K562 (cell line): ENCODE data around the gene MAP3K12. TPM values are rescaled to one million over a fixed set of nuclear protein-coding genes. Genes with fewer than 3 reads are reported as not detected.

ENCODE experiments used
- BRD9 ChIP-seq: fragments of 450-650 bp; IDR thresholded peaks from 2 replicates; pipeline ENCODE4 v1.6.1; 2018; ENCODE audit warnings: low read depth; ENCODE audit not compliant: partially characterized antibody
- KAT7 ChIP-seq: sonication (generic); formaldehyde crosslinking; IDR thresholded peaks from 2 replicates; pipeline ENCODE4 v1.8.0; 2022; ENCODE audit warnings: missing genetic modification reagents, mild to moderate bottlenecking, borderline replicate concordance
- KLF1 ChIP-seq: fragments of 450-650 bp; IDR thresholded peaks from 2 replicates; pipeline ENCODE4 v1.6.1; 2016; ENCODE audit warnings: missing genetic modification characterization, missing compliant biosample characterization
- LCOR ChIP-seq: sonication (generic); formaldehyde crosslinking; IDR thresholded peaks from 2 replicates; pipeline ENCODE4 v1.8.0; 2022; ENCODE audit warnings: mild to moderate bottlenecking, missing genetic modification reagents
- NEUROD1 ChIP-seq: fragments of 150-350 bp; IDR thresholded peaks from 2 replicates; pipeline ENCODE4 v1.6.1; 2014; ENCODE audit warnings: borderline replicate concordance, low read length, low read depth; ENCODE audit not compliant: partially characterized antibody
- RBM15 ChIP-seq: fragments of 200-400 bp; formaldehyde crosslinking; IDR thresholded peaks from 2 replicates; pipeline ENCODE4 v1.6.1; 2018; ENCODE audit warnings: mild to moderate bottlenecking, low read length, moderate library complexity; ENCODE audit not compliant: insufficient read depth
- RFX7 ChIP-seq: fragments of 250-450 bp; sonication (Bioruptor Pico); IDR thresholded peaks from 2 replicates; pipeline ENCODE4 v1.5.1; 2021; ENCODE audit warnings: mild to moderate bottlenecking
- YBX1 ChIP-seq: fragments of 450-650 bp; IDR thresholded peaks from 2 replicates; pipeline ENCODE4 v1.7.1; 2016; ENCODE audit warnings: mild to moderate bottlenecking
- ZNF184 ChIP-seq: sonication (generic); formaldehyde crosslinking; IDR thresholded peaks from 2 replicates; pipeline ENCODE4 v1.5.0; 2020; ENCODE audit warnings: missing genetic modification reagents
- ZNF232 ChIP-seq: sonication (generic); formaldehyde crosslinking; IDR thresholded peaks from 2 replicates; pipeline ENCODE4 v1.8.0; 2022; ENCODE audit warnings: mild to moderate bottlenecking, missing genetic modification reagents
- polyA plus RNA-seq, 8 experiments: library from polyadenylated mRNA; depleted of rRNA in 4 of 8; stranded (reverse) in 5 of 8; unstranded in 3 of 8; fragments of >200 nt; fragmentation: Nextera tagmentation in 2 of 8; fragmentation: Illumina TruSeq in 1 of 8; extraction: Ambion mirVana in 2 of 8; extraction: Trizol in 1 of 8; gene quantifications; 2 replicates each; pipeline versions ENCODE4 v1.2.1 to v1.2.3, GENCODE V29; 2011 to 2014; ENCODE audit warnings: inconsistent platforms in 1 of 8, missing spikeins in 1 of 8
- total RNA-seq, 7 experiments: library from RNA; depleted of rRNA in 6 of 7; stranded (reverse); fragments of >200 nt in 6 of 7; fragmentation: Illumina TruSeq in 2 of 7; extraction: Trizol in 2 of 7; gene quantifications; 2 replicates each; pipeline versions ENCODE4 v1.2.1 to v1.2.3, GENCODE V29; 2011 to 2021; ENCODE audit warnings: low replicate concordance in 1 of 7
- TF ChIP-seq, protein P1 (sequence below), 2 experiments: fragments of 450-650 bp; formaldehyde crosslinking in 1 of 2; IDR thresholded peaks; 2 replicates each; pipeline versions ENCODE4 v1.4.0 to v1.6.1; 2014 to 2020; ENCODE audit warnings: mild to moderate bottlenecking in 2 of 2, borderline replicate concordance in 1 of 2, low read depth in 1 of 2
- TF ChIP-seq, protein P2 (sequence below): sonication (generic); formaldehyde crosslinking; IDR thresholded peaks from 2 replicates; pipeline ENCODE4 v1.8.1; 2023; ENCODE audit warnings: mild to moderate bottlenecking, missing genetic modification reagents
- TF ChIP-seq, protein P3 (sequence below): sonication (generic); formaldehyde crosslinking; IDR thresholded peaks from 2 replicates; pipeline ENCODE4 v1.8.0; 2022; ENCODE audit warnings: mild to moderate bottlenecking, missing genetic modification reagents

Gene MAP3K12
- total and polyA plus RNA-seq, 9 of the 15 experiments (the other 6 are each of a cell fraction or from before 2014, with no cell fraction given): 0.10 to 2.4 (median 1.6) TPM

DNA sequence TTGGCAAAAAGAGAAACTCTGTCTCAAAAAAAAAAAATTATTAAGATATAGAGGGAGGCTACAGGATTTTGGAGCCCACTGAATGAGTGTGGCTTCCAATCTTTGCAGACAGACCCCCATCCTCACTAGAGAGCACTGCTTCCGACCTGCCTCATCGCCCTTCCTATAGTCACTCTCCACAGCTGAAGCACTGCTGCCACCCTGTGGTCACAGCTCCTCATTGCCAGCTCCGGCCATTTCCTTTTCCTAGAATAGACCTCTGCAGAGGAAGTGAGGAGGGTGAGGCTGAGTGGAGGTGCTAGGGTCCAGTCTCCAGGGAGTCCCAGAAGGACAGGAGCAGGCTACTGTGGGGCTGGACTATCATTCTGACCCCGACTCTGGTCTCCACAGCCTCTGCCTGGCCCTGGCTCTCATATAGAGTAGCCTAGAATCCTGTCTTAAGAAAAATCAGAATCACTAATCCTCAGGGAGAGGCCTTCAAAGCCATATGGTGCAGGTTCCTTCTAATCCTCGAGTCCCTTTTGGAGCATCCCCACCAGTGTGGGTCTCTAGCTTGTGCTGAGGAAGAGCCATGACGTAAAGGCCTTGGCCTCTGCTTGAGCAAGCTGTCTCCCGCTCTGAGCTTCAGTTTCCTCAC is 9.4 kb upstream of the MAP3K12 start (continued):
- TF ChIP-seq, protein P1, sequence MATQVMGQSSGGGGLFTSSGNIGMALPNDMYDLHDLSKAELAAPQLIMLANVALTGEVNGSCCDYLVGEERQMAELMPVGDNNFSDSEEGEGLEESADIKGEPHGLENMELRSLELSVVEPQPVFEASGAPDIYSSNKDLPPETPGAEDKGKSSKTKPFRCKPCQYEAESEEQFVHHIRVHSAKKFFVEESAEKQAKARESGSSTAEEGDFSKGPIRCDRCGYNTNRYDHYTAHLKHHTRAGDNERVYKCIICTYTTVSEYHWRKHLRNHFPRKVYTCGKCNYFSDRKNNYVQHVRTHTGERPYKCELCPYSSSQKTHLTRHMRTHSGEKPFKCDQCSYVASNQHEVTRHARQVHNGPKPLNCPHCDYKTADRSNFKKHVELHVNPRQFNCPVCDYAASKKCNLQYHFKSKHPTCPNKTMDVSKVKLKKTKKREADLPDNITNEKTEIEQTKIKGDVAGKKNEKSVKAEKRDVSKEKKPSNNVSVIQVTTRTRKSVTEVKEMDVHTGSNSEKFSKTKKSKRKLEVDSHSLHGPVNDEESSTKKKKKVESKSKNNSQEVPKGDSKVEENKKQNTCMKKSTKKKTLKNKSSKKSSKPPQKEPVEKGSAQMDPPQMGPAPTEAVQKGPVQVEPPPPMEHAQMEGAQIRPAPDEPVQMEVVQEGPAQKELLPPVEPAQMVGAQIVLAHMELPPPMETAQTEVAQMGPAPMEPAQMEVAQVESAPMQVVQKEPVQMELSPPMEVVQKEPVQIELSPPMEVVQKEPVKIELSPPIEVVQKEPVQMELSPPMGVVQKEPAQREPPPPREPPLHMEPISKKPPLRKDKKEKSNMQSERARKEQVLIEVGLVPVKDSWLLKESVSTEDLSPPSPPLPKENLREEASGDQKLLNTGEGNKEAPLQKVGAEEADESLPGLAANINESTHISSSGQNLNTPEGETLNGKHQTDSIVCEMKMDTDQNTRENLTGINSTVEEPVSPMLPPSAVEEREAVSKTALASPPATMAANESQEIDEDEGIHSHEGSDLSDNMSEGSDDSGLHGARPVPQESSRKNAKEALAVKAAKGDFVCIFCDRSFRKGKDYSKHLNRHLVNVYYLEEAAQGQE (IDR thresholded peaks at IDR 0.05; ENCODE audit: borderline replicate concordance): peak; percentile 83
- TF ChIP-seq, protein P1 (CRISPR knock-in tag; IDR thresholded peaks at IDR 0.05; ENCODE audit: low read depth): no peak
- TF ChIP-seq NEUROD1: no peak
- no peak for TF ChIP-seq BRD9
- TF ChIP-seq, protein P2, sequence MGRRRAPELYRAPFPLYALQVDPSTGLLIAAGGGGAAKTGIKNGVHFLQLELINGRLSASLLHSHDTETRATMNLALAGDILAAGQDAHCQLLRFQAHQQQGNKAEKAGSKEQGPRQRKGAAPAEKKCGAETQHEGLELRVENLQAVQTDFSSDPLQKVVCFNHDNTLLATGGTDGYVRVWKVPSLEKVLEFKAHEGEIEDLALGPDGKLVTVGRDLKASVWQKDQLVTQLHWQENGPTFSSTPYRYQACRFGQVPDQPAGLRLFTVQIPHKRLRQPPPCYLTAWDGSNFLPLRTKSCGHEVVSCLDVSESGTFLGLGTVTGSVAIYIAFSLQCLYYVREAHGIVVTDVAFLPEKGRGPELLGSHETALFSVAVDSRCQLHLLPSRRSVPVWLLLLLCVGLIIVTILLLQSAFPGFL (CRISPR knock-in tag): no peak
- no peak for TF ChIP-seq KLF1 (tag)
- TF ChIP-seq ZNF232 (CRISPR knock-in tag): no peak
- no peak for TF ChIP-seq YBX1
- TF ChIP-seq KAT7 (CRISPR knock-in tag): no peak
- no peak for TF ChIP-seq ZNF184 (CRISPR knock-in tag)
- TF ChIP-seq, protein P3, sequence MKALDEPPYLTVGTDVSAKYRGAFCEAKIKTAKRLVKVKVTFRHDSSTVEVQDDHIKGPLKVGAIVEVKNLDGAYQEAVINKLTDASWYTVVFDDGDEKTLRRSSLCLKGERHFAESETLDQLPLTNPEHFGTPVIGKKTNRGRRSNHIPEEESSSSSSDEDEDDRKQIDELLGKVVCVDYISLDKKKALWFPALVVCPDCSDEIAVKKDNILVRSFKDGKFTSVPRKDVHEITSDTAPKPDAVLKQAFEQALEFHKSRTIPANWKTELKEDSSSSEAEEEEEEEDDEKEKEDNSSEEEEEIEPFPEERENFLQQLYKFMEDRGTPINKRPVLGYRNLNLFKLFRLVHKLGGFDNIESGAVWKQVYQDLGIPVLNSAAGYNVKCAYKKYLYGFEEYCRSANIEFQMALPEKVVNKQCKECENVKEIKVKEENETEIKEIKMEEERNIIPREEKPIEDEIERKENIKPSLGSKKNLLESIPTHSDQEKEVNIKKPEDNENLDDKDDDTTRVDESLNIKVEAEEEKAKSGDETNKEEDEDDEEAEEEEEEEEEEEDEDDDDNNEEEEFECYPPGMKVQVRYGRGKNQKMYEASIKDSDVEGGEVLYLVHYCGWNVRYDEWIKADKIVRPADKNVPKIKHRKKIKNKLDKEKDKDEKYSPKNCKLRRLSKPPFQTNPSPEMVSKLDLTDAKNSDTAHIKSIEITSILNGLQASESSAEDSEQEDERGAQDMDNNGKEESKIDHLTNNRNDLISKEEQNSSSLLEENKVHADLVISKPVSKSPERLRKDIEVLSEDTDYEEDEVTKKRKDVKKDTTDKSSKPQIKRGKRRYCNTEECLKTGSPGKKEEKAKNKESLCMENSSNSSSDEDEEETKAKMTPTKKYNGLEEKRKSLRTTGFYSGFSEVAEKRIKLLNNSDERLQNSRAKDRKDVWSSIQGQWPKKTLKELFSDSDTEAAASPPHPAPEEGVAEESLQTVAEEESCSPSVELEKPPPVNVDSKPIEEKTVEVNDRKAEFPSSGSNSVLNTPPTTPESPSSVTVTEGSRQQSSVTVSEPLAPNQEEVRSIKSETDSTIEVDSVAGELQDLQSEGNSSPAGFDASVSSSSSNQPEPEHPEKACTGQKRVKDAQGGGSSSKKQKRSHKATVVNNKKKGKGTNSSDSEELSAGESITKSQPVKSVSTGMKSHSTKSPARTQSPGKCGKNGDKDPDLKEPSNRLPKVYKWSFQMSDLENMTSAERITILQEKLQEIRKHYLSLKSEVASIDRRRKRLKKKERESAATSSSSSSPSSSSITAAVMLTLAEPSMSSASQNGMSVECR (CRISPR knock-in tag): no peak
- no peak for TF ChIP-seq LCOR (CRISPR knock-in tag)
- no peak for TF ChIP-seq RBM15
- TF ChIP-seq RFX7 (CRISPR knock-in tag): no peak
